NCI-H510A treated with DMSO at 0.1 percent for 48 hours (cell line): ENCODE data around the gene FUT8.
"Not testable (repeated sequence)": the region's sequence is repeated elsewhere in the genome, so short reads cannot be mapped to it uniquely, and the experiment has no call there.

ENCODE experiments used
- DNase-seq: peaks from one replicate; lab custom pipeline; 2025; lab: John Stamatoyannopoulos, UW

Gene FUT8

DNA sequence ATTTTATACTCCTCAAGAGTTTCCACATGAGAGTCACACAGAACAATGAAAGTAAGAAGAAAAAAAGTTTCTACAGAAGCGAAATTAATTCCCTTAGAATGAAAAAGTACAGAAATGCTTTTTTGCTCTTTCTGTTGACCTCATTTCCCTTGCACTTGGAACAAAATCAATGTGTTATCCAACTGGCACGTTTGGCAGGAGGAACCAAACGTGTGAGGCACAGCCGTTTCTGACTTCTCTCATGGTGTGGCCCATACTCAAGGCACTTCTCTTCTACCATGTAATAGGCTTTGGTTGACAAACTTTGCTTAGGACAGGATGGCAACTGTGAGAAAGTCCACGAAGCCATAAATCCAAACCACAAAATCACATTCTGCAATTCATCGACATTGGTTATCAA lies 297.0 kb downstream of the FUT8 start:
- DNase-seq = no peak

- DNase-seq = not testable (repeated sequence)
These were observed 304.3 kb downstream of the FUT8 start for GRCh38 chr14:65716813-65717212.

GRCh38 chr14:65717384-65717915 lies 304.9 kb downstream of the FUT8 start:
- DNase-seq = not testable (repeated sequence)

- DNase-seq = no peak
These were observed 306.1 kb downstream of the FUT8 start for GRCh38 chr14:65718629-65719028.

DNA sequence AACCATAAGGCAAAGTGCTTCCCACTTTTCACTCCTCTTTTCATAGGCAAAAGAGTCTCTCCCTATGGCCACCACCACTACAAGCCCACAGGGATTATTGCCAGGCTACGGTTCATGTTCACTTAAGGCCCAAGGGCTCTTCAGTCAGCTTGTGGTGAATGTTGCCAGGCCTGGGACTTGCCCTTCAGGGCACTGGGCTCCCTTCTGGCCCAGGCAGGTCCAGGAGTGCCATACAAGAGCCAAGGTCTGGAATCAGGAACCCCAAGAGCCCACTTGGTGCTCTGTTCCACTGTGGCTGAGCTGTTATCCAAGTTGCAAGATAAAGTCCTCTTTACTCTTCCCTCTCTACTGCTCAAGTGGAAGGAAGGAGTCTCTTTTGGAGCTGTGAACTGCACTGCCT lies 307.6 kb downstream of the FUT8 start:
- no peak for DNase-seq

DNA sequence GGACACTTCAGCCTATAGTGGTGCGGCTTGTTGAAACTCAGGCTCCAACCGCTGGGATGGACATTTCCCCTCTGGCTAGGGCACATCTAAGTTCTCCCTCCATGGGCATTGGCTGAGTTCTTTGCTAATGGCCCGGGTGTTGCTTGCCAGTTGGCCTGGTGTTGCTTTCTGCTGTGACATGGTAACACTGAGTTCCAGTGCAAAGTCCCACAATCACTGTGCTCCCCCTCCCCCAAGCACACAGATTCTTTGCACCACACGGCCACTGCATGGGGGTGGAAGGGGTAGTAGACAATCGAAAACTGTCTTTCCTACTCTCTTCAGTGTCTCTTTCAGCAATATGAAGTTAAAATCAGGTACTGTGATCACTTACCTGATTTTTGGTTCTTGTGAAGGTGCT lies 308.2 kb downstream of the FUT8 start:
- no peak for DNase-seq

- no peak for DNase-seq
These were observed 310.8 kb downstream of the FUT8 start for GRCh38 chr14:65723348-65723747.

DNA sequence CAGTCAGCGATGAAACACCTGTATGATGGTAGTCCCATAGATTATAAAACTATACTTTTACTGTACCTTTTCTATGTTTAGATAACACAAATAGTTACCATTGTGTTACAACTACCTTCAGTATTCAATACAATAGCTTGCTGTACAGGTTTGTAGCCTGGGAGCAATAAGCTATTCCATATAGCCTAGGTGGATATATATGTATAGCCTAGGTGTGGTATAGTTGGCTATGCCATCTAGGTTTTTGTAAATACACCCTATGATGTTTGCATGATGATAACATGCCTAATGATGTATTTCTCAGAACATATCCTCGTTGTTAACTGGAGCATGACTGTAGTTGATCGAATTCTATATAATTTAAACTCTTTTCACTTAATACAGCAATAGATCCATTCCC lies 316.1 kb downstream of the FUT8 start:
- DNase-seq = no peak

- DNase-seq = no peak
These were observed 317.0 kb downstream of the FUT8 start for GRCh38 chr14:65729566-65729965.

DNA sequence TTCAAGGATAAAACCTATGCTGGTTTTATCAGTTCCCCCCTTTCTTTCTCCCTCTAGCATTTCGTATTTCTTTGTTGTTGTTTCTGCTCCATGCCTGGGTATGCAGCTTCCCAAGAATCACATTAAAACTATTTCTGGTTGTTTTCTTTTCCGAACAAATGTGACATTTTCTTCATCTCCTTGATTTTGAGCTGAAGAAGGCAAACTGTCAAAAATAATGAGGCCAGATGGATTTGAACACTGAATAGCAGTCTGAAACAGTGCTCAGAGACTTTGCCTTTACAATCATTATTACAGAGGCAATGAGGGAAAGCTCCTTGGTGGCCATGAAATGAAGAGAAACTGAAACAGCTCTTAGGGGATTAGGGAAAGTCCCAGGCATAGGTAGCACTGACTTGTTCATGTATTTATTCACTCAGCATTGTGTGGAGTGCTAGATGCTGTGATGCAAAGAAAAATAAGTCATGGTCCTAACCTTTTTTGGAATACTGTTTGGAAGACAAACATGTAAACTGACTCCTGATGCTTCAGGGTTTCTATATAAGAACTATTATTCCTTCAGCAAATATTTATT lies 319.5 kb downstream of the FUT8 start:
- no peak for DNase-seq

- no peak for DNase-seq
These were observed 325.8 kb downstream of the FUT8 start for GRCh38 chr14:65738339-65738738.

DNA sequence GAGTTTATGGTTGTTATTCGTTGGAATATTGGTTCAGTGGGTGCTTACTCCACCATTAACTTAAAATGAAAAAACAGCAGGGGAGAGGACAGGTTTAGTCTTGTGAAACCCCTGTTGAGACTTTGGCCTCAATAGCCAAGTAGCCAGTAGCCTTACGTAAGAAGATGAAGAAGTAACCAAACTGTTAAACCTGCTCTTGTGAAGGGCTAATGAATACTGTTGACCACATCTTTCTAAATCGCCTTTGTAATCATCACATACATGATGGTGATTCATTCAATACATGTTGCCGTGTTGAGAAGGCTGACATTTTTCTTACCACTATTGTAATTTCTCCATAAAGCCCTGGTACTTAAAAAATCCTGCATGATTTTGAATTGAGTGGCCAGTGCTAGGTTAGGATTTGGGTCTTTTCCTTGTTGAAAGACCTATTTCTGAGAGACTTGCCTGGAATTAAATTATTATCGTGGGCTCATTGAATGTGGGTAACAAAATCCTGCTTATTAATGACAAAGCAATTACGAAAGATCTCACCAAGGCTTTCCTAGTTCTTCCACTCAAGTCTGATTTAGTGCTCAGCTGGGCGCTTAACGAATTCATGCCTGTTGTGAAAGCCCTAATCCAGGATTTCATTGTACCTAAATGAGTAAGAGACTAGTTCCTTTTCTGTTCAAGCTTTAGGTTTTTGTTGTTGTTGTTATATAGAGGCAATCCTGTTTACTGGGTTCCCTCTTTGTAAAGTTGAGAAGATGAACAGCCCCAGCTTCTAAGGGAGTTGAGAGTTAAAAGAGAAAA lies 333.1 kb downstream of the FUT8 start:
- DNase-seq = no peak

GRCh38 chr14:65748796-65749195 lies 336.3 kb downstream of the FUT8 start:
- DNase-seq = no peak

- DNase-seq = no peak
These were observed 336.8 kb downstream of the FUT8 start for GRCh38 chr14:65749287-65749686.

GRCh38 chr14:65750906-65751305 lies 338.4 kb downstream of the FUT8 start:
- DNase-seq = peak; percentile 93

DNA sequence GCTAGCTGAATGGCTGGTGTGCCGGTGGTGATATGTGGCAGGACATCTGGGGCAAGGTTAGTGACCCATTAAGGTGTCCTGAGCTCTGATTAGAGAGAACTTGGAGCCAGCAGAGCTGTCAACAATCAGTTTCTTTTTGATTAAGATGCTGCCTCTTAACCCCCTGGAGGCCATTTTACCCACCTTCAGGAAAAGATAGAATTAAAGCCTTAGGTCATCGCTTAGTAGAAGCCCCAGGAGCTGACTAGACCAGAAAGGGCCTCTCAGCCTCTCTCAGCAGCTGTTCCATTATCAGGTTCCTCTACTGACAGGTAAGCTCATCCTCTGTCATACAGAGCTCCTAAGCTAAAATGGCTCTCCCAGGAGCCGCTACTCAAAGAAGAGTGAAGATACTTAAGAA lies 339.0 kb downstream of the FUT8 start:
- peak; percentile 31 for DNase-seq

DNA sequence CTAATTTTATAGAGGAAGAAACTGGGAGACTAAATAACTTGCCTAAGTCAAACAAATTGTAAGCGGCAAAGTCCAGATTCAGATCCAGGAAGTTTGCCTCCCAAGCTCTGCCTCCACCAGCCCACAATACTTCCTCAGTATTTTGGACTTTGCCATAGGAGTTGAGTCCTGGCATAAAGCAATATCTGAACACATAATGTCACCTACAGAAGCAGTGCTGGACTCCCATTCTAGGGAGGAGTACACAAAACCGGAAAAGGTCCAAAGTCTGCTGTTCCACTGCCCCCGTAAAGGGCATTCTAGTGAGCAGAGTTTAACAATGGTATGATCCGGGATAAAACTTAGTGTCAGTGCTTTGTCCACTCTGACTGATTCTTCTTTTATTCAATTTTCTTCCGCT lies 340.5 kb downstream of the FUT8 start:
- no peak for DNase-seq

GRCh38 chr14:65755331-65755730 lies 342.8 kb downstream of the FUT8 start:
- DNase-seq = no peak

GRCh38 chr14:65756880-65757279 lies 344.4 kb downstream of the FUT8 start:
- DNase-seq = no peak

- DNase-seq = no peak
These were observed 356.6 kb downstream of the FUT8 start for GRCh38 chr14:65769151-65769550.

GRCh38 chr14:65770681-65771080 lies 358.2 kb downstream of the FUT8 start:
- no peak for DNase-seq

DNA sequence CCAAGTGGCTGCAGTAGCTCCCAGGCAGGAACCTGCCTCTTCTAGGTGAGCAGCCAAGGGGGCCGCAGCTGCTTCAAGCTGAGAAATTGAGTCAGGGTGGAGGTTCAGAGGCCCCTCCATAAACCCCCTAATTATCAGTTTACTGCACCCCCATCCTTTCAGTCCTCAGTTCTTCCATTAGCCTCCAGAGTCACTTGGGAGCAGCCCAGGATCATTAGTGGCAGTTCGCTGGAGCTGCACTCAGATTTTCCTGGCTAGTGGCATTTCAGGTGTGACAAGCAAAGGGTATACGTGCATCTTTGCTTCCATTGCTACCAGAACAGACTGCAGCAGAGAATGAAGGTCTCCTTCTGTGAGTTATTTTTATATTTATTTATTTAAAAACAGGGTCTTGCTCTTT lies 358.7 kb downstream of the FUT8 start:
- DNase-seq = no peak

DNA sequence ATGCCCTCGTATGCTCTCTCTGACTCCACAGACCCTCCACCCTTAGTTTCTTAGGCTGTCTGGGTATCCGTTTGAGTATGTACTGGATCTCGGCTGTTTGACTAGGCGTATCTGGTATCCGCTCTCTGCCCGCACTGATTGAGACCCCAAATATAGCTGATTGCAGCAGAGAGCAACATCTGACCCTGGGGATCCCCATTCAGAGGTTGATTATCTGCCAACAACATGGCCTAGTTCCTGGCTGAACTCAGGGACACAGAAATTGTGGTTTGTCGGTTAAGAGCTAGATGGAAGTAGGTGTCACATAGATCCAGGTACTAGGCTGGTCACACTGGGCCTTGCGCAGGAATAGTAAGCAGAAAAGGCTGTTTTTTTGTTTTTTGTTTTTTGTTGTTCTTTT lies 359.9 kb downstream of the FUT8 start:
- DNase-seq = no peak
